ENCODE results near the gene NEUROG3. TPM values are rescaled to one million over a fixed set of nuclear protein-coding genes. Genes with fewer than 3 reads are reported as not detected.
"Not testable (repeated sequence)": the region's sequence is repeated elsewhere in the genome, so short reads cannot be mapped to it uniquely, and the experiment has no call there.

The NEUROG3 gene
- total RNA-seq, 1 donor from 2014 or later, result not detected

DNA sequence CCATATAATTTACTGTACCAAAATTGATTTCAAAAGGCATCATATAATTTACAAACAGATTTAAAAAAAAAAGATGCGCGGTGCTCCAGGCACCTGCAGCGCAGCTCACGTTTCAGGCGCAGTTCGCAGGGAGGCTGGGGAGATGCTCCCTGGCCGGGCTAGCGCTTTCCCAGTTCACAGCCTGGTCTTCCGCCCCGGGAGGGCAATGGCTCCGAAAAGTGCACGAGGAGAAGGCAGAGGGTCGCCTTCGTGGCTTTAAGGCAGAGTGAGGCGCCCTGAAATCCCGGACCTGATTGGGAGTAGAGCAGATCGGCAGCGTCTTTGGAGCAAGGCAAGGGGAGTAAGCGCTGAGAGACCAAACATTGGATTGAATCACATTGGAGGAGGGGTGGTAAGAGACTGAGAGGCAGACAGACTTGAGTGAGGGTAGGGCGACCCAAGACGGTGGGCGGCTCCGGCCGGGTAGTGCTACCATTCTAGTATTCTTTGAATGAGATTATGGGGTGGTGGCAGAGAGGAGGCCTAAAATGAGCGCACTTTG, 1.5 kb downstream of the NEUROG3 start:
- no peak for DNase-seq

DNA sequence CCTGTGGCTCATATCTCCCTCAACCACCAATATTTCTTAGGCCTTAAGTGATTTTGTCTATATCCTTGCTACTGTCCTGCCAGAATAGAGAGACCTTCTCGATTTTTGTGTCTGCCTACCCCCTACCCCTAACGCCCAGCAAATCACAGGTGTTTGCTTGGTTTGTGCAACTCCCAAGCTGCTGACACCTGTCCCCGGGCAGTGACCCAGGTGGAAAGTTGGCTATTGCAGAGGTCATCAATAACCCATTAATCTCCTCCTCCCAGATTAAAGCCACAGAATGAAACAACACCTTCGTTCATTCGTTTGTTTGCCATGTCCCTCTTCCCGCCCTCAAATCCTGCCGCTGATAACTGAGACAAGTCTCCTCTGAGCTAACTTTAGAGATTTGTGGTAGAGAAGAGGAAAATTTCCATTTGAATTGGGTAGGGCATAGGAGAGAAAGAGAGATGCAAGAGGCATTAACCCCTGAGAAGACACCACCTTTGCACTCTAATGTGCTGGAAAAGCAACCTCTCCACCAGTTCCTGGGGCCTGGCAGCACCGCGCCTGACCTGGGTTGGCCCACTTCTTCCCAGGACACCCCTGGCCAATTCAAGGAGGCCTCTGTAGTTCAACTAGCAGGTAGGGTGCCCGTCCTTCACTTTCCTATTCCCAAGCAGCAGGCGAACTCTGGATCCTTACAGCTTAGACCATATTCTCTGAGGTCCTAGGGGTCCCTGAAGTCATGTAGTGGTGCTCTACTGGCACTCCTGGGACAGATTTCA, 3.0 kb downstream of the NEUROG3 start:
- DNase-seq, result no peak

DNA sequence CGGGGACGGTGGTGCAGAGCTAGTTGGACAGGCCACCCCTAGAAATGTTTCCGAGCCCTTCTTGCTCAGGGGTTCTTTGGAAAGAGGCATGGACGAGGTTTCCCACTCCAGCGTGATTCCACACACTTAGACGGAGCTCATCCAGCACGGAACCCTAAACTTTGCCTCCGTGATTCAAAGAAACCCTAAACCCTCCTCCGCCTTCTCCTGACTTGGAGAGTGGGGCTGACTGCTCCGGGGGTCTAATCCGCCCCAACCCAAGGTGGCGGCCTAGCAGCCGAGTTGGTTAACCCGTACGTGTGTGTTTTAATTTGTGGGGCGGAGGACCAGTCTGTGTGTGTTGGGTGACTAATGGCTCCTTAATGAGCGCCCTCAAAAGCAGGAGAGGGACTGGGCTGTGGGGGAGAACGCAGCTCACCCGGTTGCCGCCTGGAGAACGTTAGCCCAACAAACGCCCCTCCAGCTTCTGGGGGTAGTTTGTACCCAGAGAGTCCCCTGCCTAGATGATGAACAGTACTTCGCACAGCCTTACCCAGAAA, 3.8 kb downstream of the NEUROG3 start:
- DNase-seq, result no peak

DNA sequence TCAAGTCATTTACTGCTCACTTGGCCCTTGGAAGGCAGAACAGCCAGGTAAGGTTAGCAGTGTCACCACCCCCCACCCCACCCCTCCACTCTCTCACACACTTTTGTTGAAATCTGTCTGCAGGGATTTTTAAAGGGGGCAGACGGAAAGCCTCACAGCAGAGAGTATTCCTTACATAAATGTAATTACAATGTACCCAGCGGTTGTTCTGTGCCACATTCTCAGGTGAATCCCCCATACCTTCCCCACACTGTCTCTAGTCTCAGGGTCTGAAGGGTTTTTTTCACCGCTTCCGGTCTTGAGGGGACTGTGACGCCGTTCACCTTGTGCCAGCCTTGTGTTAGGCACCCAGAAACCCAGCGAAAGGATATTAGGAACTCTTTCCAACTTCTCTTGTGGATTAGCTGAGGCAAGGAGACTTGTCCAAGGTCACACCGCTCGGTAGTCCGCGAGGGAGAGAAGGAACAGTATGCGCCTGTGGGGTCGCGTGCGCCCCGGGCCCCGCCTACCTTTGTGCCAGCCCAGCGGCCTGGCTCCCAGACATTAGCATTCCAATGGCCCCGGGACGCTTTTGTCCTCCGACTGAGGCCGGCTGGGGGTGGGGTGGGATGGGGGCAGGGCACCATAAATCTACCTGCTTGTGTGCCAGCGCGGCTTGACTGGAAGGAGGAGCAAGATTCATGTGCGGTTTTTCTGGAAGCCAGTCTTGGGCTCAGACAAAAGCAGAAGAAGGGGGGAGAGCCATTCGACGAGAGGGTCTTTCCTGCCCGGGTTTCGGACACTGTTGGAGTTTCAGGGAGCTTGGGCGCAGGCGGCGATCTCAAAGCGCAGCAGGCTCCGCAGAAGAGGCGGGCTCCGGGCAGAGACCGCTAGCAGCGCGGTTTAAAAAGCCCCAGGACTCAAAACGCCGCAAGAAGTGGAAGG, 4.5 kb downstream of the NEUROG3 start:
- no peak for DNase-seq

DNA sequence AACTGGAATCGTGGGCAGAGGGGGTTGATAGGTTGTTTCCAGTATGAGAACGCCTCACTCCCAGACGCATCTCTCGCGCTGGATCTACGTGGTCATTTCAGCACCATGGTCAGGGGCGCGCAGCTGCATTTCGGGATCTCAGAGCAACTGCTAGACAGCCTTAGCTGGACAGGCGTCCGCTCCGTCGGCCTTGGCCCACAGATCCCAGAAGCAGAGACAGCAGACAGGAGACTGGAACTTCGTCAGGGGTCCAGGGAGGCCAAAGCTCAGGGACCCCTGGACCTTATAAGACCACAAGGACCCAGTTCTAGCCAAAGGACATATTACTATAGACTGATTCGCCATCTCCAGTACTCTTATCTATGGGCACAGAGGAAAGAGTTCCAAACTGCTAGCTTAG, 5.3 kb downstream of the NEUROG3 start:
- DNase-seq, result peak; percentile 79

DNA sequence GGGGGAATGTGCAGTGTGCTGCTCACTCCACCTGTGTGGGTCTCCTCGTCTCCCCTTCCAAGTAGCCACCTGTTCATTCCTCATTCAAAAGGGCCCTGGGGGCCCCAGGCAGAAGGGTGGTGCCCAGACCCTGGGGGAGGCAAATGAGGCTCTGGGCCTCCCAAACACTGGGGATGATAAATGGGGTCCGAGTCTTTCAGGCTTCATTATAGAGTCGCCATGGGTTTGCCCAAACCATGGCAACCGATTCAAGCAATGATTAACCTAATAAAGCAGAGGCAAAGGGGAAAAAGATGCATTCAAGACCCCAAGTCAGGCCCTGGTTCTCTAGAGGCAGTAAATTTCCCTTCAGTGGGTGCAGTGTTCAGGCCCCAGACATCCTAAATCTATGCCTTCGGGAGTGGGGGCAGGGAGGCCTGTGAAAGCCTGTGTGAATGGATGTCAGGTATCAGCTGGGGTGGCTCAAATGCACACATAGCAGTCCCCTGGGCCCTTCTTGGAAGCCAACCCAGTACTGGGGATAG, 10.4 kb downstream of the NEUROG3 start:
- DNase-seq, result no peak

DNA sequence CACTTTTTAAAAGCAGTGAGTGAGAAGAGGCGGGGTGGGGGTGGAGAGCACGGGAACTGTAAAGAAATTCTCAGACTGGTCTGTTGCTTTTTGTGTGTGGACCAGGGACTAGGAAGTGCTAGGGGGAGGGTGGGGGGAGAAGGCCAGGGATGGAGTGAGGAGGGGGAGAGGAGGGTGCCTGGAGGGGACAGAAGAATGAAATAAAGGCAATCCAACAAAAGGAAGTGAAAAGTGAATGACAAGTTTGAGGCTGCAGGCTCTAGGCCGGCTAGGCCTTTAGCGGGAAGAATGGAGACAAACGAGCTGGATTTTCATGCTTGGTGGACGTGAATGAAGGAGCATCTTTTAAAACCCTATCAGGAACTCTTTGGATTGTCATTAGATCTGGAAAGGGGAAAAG, 13.7 kb downstream of the NEUROG3 start:
- no peak for DNase-seq

DNA sequence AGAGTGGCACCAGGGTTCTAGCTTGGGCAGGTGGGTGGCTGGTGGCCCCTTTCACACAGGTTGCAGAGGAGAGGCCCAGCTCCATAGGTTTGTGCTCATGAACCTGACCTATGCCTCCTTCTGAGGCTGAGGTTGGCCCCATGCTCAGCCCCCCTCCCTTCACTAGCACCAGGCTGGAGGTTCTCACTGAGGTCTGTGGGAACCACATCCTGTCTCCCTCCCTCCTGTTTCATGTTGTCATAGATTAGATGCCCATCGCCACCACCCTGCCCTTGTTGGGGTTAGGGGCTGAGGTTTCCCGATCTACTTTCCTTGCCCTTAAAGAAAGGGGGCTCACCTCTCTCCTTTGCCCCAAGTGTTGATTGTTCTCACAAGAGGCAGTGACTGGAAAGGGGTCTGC, 14.7 kb downstream of the NEUROG3 start:
- no peak for DNase-seq

DNA sequence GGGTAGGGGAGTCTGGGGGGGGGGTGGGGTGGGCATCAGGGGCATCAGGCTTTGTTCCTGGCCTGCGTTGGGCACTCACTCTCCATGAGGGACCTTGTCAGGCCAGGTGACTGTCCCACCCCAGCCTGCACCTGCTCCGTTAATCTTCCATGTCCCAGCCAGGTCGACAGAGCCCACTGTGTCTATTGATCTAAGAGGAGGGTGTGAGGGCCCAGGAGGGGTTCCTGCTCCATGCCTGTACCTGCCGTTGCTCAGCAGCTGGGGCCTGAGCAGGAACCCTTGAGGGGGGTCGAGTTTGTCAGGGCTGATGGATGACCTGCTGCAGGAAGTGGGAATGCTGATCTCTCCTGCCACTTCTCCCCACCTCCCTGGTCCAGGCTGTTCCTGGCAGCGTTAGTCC, 18.6 kb downstream of the NEUROG3 start:
- DNase-seq, result no peak

DNA sequence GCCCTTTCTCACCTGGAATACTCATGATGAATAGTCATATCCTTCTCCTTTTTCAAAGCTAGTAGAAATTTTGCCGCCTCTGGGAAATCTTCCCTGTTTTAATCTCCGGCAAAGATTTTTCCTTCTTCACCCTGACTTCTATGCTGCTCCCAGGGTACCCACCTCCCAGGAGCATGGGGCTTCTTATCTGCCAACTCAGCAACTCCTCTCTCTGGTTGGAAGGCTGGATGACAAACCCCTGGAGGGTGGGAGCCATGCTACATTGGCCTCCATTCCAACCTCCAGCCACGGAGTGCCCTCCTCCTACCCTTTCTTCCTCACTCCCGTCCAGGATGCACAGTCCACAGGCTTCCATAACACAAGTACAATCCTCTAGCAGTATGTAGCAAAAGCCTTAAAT, 19.9 kb downstream of the NEUROG3 start:
- no peak for DNase-seq

DNA sequence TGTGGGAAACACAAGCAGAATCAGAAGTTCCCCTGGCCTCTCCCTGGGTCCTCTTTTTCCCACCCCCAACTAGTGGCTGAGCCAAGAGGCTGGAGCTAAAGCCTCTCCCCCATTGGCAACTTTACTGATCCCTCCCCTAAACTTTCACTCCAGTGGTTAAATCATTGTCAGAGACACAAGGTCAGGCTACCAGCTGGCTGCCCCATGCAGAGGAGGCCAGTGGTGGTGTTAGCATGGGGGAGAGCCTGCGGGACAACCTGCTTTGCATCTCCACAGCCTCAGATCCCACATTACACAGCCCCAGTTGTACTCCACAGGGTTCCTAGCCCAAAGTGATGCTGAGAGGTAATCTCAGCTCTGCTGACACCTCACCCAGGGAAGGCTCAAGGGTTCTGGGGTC, 21.0 kb downstream of the NEUROG3 start:
- no peak for DNase-seq

DNA sequence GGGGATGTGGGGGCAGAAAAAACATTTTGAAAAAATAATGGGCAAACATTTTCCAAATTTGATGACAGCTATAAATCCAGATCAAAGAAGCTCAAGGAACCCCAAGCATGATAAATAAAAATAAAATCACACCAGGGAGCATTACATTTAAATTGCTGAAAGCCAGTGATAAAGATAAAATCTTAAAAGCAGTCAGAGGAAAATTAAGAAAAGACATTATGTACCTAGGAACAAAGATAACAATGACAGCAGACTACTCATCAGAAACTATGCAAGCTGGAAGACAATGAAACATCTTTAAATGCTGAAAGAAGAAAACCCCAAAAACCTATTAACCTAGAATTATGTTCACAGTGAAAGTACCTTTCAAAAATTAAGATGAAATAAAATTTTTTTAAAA, 23.3 kb downstream of the NEUROG3 start:
- DNase-seq, result no peak

DNA sequence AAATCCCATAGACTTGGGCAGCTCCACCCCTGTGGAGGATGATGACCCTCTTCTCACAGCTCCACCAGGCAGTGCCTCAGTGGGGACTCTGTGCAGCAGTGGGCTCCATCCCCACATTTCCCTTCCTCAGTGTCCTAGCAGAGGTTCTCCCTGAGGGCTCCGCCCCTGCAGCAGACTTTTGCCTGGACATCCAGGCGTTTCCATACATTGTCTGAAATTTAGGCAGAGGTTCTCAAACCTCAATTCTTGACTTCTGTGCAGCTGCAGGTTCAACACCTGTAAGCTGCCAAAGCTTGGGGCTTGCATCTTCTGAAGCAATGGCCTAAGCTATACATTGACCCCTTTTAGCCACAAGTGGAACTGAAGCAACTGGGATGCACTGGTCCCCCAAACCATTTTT, 31.8 kb downstream of the NEUROG3 start:
- no peak for DNase-seq

DNA sequence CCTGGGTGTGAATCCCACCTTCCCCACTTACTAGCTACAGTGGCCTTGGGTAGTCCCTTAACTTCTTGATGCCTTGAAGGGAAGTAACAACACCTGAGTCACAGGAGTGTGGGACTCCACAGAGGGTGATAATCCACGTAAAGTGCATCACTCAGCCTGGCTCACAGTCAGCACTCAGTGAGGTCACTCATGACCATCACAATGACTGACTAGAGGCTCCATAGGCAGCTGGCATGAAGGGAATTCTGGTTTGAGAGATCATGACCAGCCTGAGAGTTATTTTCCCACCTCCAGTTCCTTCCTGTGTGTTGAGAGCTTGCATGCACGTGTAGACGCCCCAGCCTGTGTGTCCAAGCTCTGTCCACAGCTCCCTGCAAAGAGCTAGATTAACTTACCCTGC, 34.8 kb downstream of the NEUROG3 start:
- no peak for DNase-seq

DNA sequence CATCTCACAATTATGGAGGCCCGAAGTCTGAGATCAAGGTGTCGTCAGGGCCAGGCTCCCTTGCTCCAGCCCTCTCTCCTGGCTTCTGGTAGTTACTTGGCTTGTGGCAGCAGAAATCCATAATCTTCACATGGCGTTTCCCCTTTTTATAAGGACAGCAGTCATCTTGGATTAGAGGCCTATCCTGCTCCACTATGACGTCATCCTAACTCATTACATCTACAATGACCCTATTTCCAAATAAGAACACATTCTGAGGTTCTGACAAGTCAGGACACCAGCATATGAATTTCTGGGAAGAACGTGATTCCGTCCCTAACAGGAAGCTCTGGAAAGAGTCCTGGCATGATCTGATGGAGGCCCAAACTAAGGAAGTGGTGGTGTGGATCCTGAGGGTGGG, 35.8 kb downstream of the NEUROG3 start:
- no peak for DNase-seq

DNA sequence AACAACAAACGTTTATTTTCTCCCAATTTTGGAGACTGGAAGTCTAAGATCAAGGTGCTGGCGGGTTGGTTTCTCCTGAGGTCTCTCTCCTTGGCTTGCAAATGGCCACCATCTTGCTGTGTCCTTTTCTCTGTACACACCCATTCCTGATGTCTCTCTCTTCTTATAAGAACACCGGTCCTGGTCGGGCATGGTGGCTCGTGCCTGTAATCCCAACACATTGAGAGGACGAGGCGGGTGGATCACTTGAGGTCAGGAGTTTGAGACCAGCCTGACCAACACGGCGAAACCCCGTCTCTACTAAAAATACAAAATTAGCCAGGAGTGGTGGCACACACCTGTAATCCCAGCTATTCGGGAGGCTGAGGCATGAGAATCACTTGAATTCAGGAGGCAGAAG, 36.7 kb downstream of the NEUROG3 start:
- DNase-seq, result not testable (repeated sequence)

DNA sequence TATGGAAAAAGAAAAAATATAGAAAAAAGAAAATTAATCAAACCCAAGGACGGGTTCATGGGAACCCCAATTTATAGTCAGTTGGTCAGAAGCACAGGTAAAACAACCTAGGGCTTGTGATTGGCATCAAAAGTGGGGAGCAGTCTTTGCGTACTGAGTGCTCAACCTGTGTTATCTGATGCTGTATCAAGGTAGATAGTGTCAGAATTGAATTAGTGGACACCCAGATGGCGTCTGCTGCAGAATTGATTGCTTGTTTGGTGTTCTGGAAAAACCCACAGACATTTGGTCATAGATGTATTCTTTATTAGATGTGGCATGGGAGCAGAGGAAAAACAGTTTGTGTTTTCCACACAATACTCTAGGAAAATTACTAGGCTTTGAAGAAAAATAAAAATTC, 39.6 kb downstream of the NEUROG3 start:
- DNase-seq, result no peak

DNA sequence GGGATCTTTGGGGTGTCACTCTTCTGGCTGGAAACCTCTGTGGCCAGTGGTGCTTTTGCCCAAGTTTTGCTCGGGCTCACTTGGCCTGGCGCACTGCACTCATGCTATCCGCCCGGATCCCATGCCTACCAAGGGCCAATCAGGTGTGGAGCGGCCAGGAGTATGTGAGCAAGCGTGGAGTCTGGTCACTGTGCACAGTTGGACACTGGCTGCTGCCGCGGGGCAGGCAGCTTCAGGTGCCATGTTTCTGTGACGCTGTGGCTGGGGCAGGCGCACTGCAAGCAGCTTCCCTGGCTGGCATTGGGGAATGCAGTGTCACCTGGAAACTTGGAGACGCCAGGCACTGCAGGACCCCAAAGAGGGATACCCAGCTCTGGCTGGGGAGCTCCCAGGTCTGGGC, 45.3 kb downstream of the NEUROG3 start:
- no peak for DNase-seq

Other genes with a start within 250 kb of the NEUROG3 start
- gene TACR2, start 156.5 kb downstream of the NEUROG3 start, total RNA-seq, result 0.09 and 0.34 TPM in 2 replicates
- gene TSPAN15, start 122.0 kb downstream of the NEUROG3 start, total RNA-seq, result 108 and 175 TPM in 2 replicates
- gene FAM241B, start 56.8 kb upstream of the NEUROG3 start, total RNA-seq, result not detected in 2 replicates
- 5.3 and 6.6 TPM in 2 replicates for gene COL13A1, start 228.5 kb upstream of the NEUROG3 start, total RNA-seq